Immature natural killer cell (primary cell): Measurements from ENCODE around the gene HDAC8. TPM values are rescaled to one million over a fixed set of nuclear protein-coding genes. Genes with fewer than 3 reads are reported as not detected.

Experiments used
- DNase-seq, 3 donors: peaks; one replicate each; pipeline ENCODE4 v3.0.0; 2022; ENCODE audit warnings: mixed read lengths in 1 of 3
- H3K27ac Mint-ChIP-seq, 6 donors: one replicate each; pipeline ENCODE4 v1.8.0; 2020; ENCODE audit warnings: mixed read lengths in 6 of 6, mild to moderate bottlenecking in 5 of 6, inconsistent platforms in 4 of 6, moderate library complexity in 3 of 6
- H3K27me3 Mint-ChIP-seq, 3 donors: one replicate each; pipeline ENCODE4 v1.8.0; 2020 to 2021; ENCODE audit warnings: low read depth in 3 of 3, mild to moderate bottlenecking in 3 of 3, mixed read lengths in 3 of 3, moderate library complexity in 3 of 3, inconsistent platforms in 1 of 3
- H3K36me3 Mint-ChIP-seq, 3 donors: one replicate each; pipeline ENCODE4 v1.8.0; 2020; ENCODE audit warnings: mixed read lengths in 3 of 3, inconsistent platforms in 2 of 3, mild to moderate bottlenecking in 2 of 3
- H3K4me1 Mint-ChIP-seq, 2 donors: one replicate each; pipeline ENCODE4 v1.8.0; 2020; ENCODE audit warnings: inconsistent platforms in 2 of 2, mild to moderate bottlenecking in 2 of 2, mixed read lengths in 2 of 2, moderate library complexity in 1 of 2
- H3K4me3 Mint-ChIP-seq, 5 donors: one replicate each; pipeline ENCODE4 v1.8.0; 2020; ENCODE audit warnings: mild to moderate bottlenecking in 5 of 5, mixed read lengths in 5 of 5, inconsistent platforms in 3 of 5, moderate library complexity in 3 of 5
- H3K9me3 Mint-ChIP-seq, 6 donors: one replicate each; pipeline ENCODE4 v1.8.0; 2020; ENCODE audit warnings: mild to moderate bottlenecking in 6 of 6, mixed read lengths in 6 of 6, inconsistent platforms in 4 of 6, moderate library complexity in 3 of 6
- polyA plus RNA-seq, 3 donors: library from polyadenylated mRNA; unstranded; fragments of 300-500 nt; fragmentation: Illumina TruSeq; gene quantifications; one replicate each; pipeline ENCODE4 v1.2.3, GENCODE V29; 2021

Gene HDAC8
- polyA plus RNA-seq, 3 donors from 2014 or later: 13.8 to 39.6 (median 20.9) TPM

DNA sequence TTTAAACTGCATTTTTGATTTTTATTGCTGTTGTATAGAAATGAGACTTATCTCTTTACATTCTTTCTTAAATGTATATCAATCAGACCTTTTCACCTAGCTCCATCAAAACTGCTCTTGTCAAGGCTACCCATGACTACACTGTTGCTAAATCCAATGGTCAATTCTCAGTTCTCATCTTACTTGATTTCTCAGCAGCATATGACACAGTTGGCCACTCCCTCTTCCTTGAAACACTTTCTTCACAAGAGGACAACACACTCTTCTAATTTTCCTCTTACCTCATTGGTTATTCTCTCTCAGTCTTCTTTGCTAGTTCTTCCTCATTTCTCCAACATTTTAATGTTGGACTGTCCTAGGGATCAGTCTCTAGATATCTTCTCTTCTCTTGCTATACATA lies 172.8 kb downstream of the HDAC8 start:
- no peaks in the 10 kb centered on the region for H3K4me1 Mint-ChIP-seq
- no peak for DNase-seq
- peaks cover 0 to 4% (median 2%) of the 10 kb centered on the region in 3 donors for H3K27me3 Mint-ChIP-seq
- H3K27ac Mint-ChIP-seq: no peak overlapping the region
- peaks cover 0 to 2% (median 0%) of the 10 kb centered on the region in 6 donors for H3K9me3 Mint-ChIP-seq
- peaks cover 0 to 3% (median 0%) of the 10 kb centered on the region in 3 donors for H3K36me3 Mint-ChIP-seq
- H3K4me3 Mint-ChIP-seq: no peak overlapping the region

GRCh38 chrX:72396117-72396516 lies 176.5 kb downstream of the HDAC8 start:
- Mint-ChIP-seq H3K27ac (no peak overlapping the region), H3K4me3 (no peak overlapping the region), H3K9me3 (peaks cover 0 to 2% (median 0%) of the 10 kb centered on the region in 6 donors), H3K27me3 (peaks cover 0 to 4% (median 2%) of the 10 kb centered on the region in 3 donors), H3K36me3 (peaks cover 0 to 3% (median 0%) of the 10 kb centered on the region in 3 donors), H3K4me1 (no peaks in the 10 kb centered on the region)
- DNase-seq: no peak

DNA sequence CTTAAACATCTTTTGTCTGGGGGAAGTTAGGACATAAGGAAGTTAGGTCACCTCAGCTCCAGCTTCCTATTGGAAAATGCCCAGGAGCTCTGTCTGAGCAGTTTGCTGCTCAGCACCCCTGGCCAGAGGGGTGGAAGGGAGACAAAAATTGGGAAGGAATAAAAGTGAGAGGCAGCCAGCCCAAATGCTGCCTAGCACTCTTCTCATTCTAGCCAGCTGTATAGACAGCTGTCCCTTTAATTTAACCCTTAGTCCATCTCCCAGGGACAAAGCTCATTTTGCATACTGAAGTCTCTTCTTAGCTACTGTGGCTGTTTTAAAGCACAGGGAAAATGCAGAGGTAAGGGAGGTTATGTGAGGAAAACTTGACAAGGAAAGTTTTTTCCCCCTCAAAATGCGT lies 177.4 kb downstream of the HDAC8 start:
- no peak for DNase-seq
- Mint-ChIP-seq H3K36me3 (peaks cover 0 to 3% (median 0%) of the 10 kb centered on the region in 3 donors), H3K4me3 (no peak overlapping the region), H3K27ac (no peak overlapping the region), H3K27me3 (peaks cover 0 to 4% (median 2%) of the 10 kb centered on the region in 3 donors), H3K4me1 (no peaks in the 10 kb centered on the region), H3K9me3 (peaks cover 0 to 2% (median 0%) of the 10 kb centered on the region in 6 donors)

DNA sequence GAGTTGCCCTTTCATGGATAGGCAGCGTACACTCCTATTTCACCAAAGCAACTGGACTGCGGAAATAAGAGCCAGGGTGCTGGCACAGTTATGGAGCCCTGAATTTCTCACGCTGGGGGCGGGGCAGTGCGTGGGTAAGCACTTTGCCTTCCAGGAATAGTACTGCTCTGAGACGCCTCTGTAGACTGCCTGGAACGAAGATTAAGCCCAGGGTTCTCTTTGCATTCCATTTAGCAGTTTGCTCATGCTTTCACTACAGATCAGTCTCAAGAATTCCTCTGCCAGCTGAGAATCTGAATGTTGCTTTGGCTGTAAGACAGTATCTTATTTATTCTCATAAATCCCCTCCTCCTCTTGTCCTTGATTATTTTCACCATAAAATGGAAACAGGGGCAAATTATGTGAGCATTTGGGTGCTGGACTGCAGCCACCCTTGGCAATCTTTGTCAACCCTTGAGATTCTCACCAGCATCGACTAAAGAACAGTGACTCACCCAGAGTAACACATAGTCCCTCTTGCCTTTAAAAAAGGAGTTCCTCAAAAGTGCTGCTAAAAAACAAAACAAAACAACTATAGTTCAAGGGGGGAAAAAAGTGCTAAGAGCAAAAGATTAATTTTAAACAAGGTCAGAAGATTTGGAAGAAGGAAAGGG lies 178.0 kb downstream of the HDAC8 start:
- Mint-ChIP-seq H3K4me1 (no peaks in the 10 kb centered on the region), H3K36me3 (peaks cover 0 to 3% (median 0%) of the 10 kb centered on the region in 3 donors), H3K27me3 (peaks cover 0 to 4% (median 2%) of the 10 kb centered on the region in 3 donors), H3K4me3 (no peak overlapping the region), H3K27ac (no peak overlapping the region), H3K9me3 (peaks cover 0 to 2% (median 0%) of the 10 kb centered on the region in 6 donors)
- no peak for DNase-seq

DNA sequence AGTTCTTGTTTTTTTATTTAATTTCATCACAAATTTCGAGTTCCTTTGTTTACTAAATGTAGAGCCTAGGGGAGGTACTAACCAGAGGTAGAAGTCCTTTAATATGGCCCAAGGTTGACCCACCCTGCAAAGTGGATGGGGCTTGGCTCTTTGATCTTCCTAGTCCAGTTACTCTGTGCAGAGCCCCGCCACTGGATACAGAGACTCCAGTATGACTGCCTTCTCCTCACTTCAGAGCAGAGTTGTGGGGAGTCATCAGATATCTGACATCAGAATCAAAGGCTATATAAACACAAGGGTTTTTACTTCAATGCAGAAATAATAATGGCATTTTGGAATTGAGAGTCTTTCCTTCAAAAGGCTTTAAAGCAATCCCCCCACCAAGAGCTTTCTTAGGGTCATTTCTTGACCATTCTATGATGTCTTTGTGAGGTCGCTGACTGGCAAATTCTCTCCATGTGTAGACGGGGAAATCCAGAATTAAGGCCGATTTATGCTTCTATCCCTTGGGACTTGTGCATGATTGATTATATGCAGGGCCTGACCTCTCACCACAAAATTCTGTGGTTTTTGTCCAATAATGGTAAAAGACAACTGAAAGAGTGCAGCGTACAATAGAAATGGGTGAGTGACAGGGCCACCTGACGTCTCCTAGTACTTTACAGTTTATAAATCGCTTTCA lies 178.7 kb downstream of the HDAC8 start:
- Mint-ChIP-seq H3K36me3 (peaks cover 0 to 3% (median 0%) of the 10 kb centered on the region in 3 donors), H3K27ac (no peak overlapping the region), H3K4me3 (no peak overlapping the region), H3K4me1 (no peaks in the 10 kb centered on the region), H3K27me3 (peaks cover 0 to 4% (median 2%) of the 10 kb centered on the region in 3 donors), H3K9me3 (peaks cover 0 to 2% (median 0%) of the 10 kb centered on the region in 6 donors)
- no peak for DNase-seq

- no peak for DNase-seq
- Mint-ChIP-seq H3K27ac (no peak overlapping the region), H3K36me3 (peaks cover 0 to 3% (median 0%) of the 10 kb centered on the region in 3 donors), H3K4me1 (no peaks in the 10 kb centered on the region), H3K9me3 (peaks cover 0 to 1% (median 0%) of the 10 kb centered on the region in 6 donors), H3K4me3 (no peak overlapping the region), H3K27me3 (peaks cover 0 to 4% (median 2%) of the 10 kb centered on the region in 3 donors)
These were observed 179.5 kb downstream of the HDAC8 start for GRCh38 chrX:72392816-72393800.

DNA sequence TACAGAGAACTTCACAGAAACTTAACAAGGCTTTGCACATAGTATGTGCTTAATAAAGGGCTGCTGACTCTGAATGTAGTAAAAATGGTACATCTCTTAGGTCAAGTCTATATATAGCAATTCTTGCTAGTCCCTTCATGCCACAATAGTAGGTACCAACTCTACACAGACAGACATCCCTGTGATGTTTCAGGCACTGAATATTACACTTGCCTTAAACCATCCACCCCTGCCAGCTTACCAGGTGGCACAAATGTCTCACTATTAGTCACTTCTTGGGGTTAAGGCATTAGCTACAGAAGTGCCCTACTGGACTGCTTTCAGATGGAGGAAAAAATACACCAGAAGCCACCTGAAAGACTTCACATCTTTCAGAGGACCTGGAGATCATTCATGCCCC lies 180.6 kb downstream of the HDAC8 start:
- no peak overlapping the region for H3K4me3 Mint-ChIP-seq
- H3K27me3 Mint-ChIP-seq: peaks cover 0 to 3% (median 3%) of the 10 kb centered on the region in 3 donors
- H3K36me3 Mint-ChIP-seq: no peaks in the 10 kb centered on the region
- DNase-seq: no peak
- H3K4me1 Mint-ChIP-seq: no peaks in the 10 kb centered on the region
- no peak overlapping the region for H3K27ac Mint-ChIP-seq
- H3K9me3 Mint-ChIP-seq: no peaks in the 10 kb centered on the region

DNA sequence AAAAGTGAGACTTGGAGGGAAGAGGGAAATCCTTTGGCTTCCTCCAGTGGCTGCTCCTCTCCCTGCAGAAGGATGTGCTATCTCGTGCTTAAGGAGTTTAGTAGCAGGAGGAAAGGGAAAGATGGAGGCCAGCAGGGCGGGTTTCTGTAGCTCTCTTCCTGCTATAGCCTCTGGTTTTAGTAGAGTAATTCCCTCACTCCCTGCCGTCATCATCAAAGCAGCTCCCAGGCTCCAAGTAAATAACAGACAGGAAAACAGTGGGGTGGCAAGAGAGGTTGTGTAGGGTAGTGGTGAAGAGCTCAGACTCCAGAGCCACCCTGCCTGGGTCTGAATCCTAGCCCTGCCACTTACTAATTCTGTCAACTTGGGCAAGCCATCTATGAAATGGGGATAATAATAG lies 185.4 kb downstream of the HDAC8 start:
- Mint-ChIP-seq H3K4me1 (no peaks in the 10 kb centered on the region), H3K9me3 (no peaks in the 10 kb centered on the region), H3K27ac (no peak overlapping the region), H3K36me3 (no peaks in the 10 kb centered on the region), H3K27me3 (peaks cover 0 to 2% (median 0%) of the 10 kb centered on the region in 3 donors), H3K4me3 (no peak overlapping the region)
- DNase-seq: no peak

- Mint-ChIP-seq H3K9me3 (peaks cover 0 to under 1% (median 0%) of the 10 kb centered on the region in 6 donors), H3K27ac (no peak overlapping the region), H3K4me1 (no peaks in the 10 kb centered on the region), H3K36me3 (no peaks in the 10 kb centered on the region), H3K4me3 (no peak overlapping the region), H3K27me3 (peaks cover 0 to 2% (median 0%) of the 10 kb centered on the region in 3 donors)
- no peak for DNase-seq
These were observed 190.4 kb downstream of the HDAC8 start for GRCh38 chrX:72382202-72382595.

DNA sequence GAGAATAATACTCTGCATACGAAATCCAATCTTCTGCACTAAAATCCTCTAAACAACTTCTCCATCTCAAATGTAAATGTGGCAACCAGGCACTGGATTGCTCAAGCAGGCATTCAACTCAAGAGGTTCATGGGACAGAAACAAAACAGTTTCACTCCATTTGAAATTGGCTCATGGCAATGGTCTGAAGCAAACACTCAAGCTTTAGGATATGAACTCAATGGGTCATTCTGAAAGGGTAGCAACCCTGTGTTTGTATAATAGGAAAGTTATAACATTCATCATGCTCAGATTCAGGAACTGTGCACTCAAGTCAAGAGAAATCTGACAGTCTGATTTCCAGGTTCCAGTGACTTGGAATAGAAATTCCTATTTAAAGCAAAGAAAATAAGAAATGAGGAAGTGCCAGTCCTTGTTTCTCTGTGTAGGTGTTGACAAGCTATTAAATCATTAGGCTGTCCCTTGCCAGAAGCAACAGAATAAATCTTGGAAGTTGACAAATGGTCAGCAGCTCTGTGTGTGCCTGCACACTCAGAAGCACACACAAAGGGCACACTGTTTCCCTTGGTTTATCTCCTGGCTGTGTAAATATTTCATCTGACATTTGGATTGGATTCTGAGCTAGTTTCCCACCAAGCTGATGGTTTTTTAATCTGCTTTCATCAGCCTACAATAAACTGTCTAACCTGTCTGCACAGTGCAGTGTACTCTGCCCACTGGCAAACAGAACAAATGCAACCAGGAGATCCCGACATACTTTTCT lies 191.0 kb downstream of the HDAC8 start:
- no peak overlapping the region for H3K4me3 Mint-ChIP-seq
- peaks cover 0 to 2% (median 0%) of the 10 kb centered on the region in 6 donors for H3K9me3 Mint-ChIP-seq
- no peaks in the 10 kb centered on the region for H3K36me3 Mint-ChIP-seq
- DNase-seq: no peak
- no peaks in the 10 kb centered on the region for H3K27me3 Mint-ChIP-seq
- no peaks in the 10 kb centered on the region for H3K4me1 Mint-ChIP-seq
- no peak overlapping the region for H3K27ac Mint-ChIP-seq

- no peak for DNase-seq
- Mint-ChIP-seq H3K4me3 (no peak overlapping the region), H3K9me3 (peaks cover 0 to 2% (median 0%) of the 10 kb centered on the region in 6 donors), H3K27me3 (peaks cover 0 to 6% (median 0%) of the 10 kb centered on the region in 3 donors), H3K27ac (no peak overlapping the region), H3K36me3 (no peaks in the 10 kb centered on the region), H3K4me1 (no peaks in the 10 kb centered on the region)
These were observed 196.5 kb downstream of the HDAC8 start for GRCh38 chrX:72376124-72376523.

DNA sequence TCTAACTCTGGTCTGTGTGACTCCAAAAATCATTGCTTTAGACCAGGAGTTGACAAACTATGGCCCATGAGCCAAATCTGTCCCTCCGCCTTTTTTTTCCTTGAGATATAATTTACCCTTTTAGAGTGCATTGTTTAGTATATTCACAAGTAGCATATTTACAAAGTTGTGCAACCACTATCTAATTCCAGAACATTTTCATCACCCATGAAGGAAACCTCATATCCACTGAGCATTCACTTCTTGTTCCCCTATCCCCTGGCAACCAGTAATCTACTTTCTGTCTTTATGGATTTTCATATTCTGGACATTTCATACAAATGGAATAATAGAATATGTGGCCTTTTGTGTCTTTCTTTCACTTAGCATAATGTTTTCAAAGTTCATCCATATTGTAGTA lies 199.5 kb downstream of the HDAC8 start:
- Mint-ChIP-seq H3K9me3 (peaks cover 0 to 2% (median 0%) of the 10 kb centered on the region in 6 donors), H3K36me3 (no peaks in the 10 kb centered on the region), H3K27me3 (peaks cover 0 to 6% (median 0%) of the 10 kb centered on the region in 3 donors), H3K27ac (no peak overlapping the region), H3K4me3 (no peak overlapping the region), H3K4me1 (no peaks in the 10 kb centered on the region)
- no peak for DNase-seq

GRCh38 chrX:72372735-72373134 lies 199.9 kb downstream of the HDAC8 start:
- DNase-seq: no peak
- H3K4me3 Mint-ChIP-seq: no peak overlapping the region
- no peaks in the 10 kb centered on the region for H3K4me1 Mint-ChIP-seq
- H3K36me3 Mint-ChIP-seq: no peaks in the 10 kb centered on the region
- peaks cover 0 to 8% (median 0%) of the 10 kb centered on the region in 3 donors for H3K27me3 Mint-ChIP-seq
- no peak overlapping the region for H3K27ac Mint-ChIP-seq
- H3K9me3 Mint-ChIP-seq: peaks cover 0 to 2% (median 0%) of the 10 kb centered on the region in 6 donors
